ENCODE data around the gene FGF14.

- no peak for TF ChIP-seq CTCF (IDR thresholded peaks at IDR 0.05)
- no peak for TF ChIP-seq ZFX (IDR thresholded peaks at IDR 0.05; ENCODE audit: borderline replicate concordance)
Measured at GRCh38 chr13:101736566-101736965, 665.3 kb downstream of the FGF14 start.

Data from 22Rv1 (cell line).